Mesenchymal stem cell (in vitro differentiated cells and primary cell): ENCODE results near the gene ATP2B3.
A peak's percentile ranks its signal among the peaks of the same experiment; 100 is the strongest.

ENCODE experiments used
- DNase-seq: peaks from one replicate; pipeline ENCODE4 v3.0.0-alpha.2; 2013
- H2AFZ ChIP-seq: one replicate; pipeline ENCODE4 v1.6.1; 2013; ENCODE audit warnings: low read depth, mild to moderate bottlenecking, control low read depth, inconsistent platforms, low read length, moderate library complexity
- H2AK5ac ChIP-seq: 2 replicates; pipeline ENCODE4 v1.6.1; 2013; ENCODE audit warnings: low read length, moderate library complexity, mild to moderate bottlenecking, inconsistent platforms; ENCODE audit not compliant: severe bottlenecking
- H2BK120ac ChIP-seq: one replicate; pipeline ENCODE4 v1.6.1; 2013; ENCODE audit warnings: low read depth, mild to moderate bottlenecking, inconsistent platforms, low read length, moderate library complexity
- H2BK12ac ChIP-seq, 2 experiments: one replicate each; pipeline ENCODE4 v1.6.1; 2013; ENCODE audit warnings: inconsistent platforms in 2 of 2, low read length in 2 of 2, mild to moderate bottlenecking in 2 of 2, moderate library complexity in 2 of 2, control low read depth in 1 of 2
- H2BK15ac ChIP-seq: one replicate; pipeline ENCODE4 v1.6.1; 2013; ENCODE audit warnings: mild to moderate bottlenecking, low read depth, inconsistent platforms; ENCODE audit not compliant: poor library complexity, severe bottlenecking
- H2BK5ac ChIP-seq: 2 replicates; pipeline ENCODE4 v1.6.1; 2013; ENCODE audit warnings: low read depth, mild to moderate bottlenecking, low read length, control low read depth, inconsistent platforms; ENCODE audit not compliant: poor library complexity, severe bottlenecking
- H3K14ac ChIP-seq, 2 experiments: one replicate each; pipeline ENCODE4 v1.6.1; 2013; ENCODE audit warnings: inconsistent platforms in 2 of 2, low read length in 2 of 2, control low read depth in 1 of 2, mild to moderate bottlenecking in 1 of 2, moderate library complexity in 1 of 2
- H3K18ac ChIP-seq, 2 experiments: one replicate each; pipeline ENCODE4 v1.6.1; 2013; ENCODE audit warnings: inconsistent platforms in 2 of 2, low read length in 2 of 2, control low read depth in 1 of 2, low read depth in 1 of 2, mild to moderate bottlenecking in 1 of 2
- H3K23ac ChIP-seq, 2 experiments: one replicate each; pipeline ENCODE4 v1.6.1; 2013; ENCODE audit warnings: inconsistent platforms in 2 of 2, low read length in 2 of 2, mild to moderate bottlenecking in 2 of 2, moderate library complexity in 2 of 2, control low read depth in 1 of 2
- H3K27ac ChIP-seq: 2 replicates; pipeline ENCODE4 v1.5.1; 2013; ENCODE audit warnings: mild to moderate bottlenecking, moderate library complexity, low read length, control low read depth, inconsistent platforms; ENCODE audit not compliant: poor library complexity, severe bottlenecking
- H3K27me3 ChIP-seq, 2 experiments: 2 replicates each; pipeline versions ENCODE4 v1.6.1 to v1.7.0; 2013; ENCODE audit warnings: low read length in 2 of 2, mild to moderate bottlenecking in 2 of 2, moderate library complexity in 2 of 2, control low read depth in 1 of 2, inconsistent platforms in 1 of 2; ENCODE audit not compliant: control insufficient read depth in 1 of 2, insufficient read depth in 1 of 2
- H3K36me3 ChIP-seq, 2 experiments: 2 replicates each; pipeline versions ENCODE4 v1.6.1 to v1.7.0; 2013; ENCODE audit warnings: low read length in 2 of 2, control low read depth in 1 of 2, inconsistent platforms in 1 of 2, low read depth in 1 of 2, mild to moderate bottlenecking in 1 of 2; ENCODE audit not compliant: insufficient read depth in 2 of 2, control insufficient read depth in 1 of 2
- H3K4ac ChIP-seq, 2 experiments: one replicate each; pipeline ENCODE4 v1.6.1; 2013; ENCODE audit warnings: inconsistent platforms in 2 of 2, low read length in 2 of 2, mild to moderate bottlenecking in 2 of 2, moderate library complexity in 2 of 2, control low read depth in 1 of 2, low read depth in 1 of 2
- H3K4me1 ChIP-seq: 2 replicates; pipeline ENCODE4 v1.6.1; 2013; ENCODE audit warnings: low read depth, low read length, control low read depth; ENCODE audit not compliant: control insufficient read depth, insufficient read depth
- H3K4me2 ChIP-seq: 2 replicates; pipeline ENCODE4 v1.6.1; 2013; ENCODE audit warnings: low read length, mild to moderate bottlenecking, inconsistent platforms; ENCODE audit not compliant: poor library complexity, severe bottlenecking
- H3K4me3 ChIP-seq, 2 experiments: 2 replicates each; pipeline versions ENCODE4 v1.5.1 to v1.7.0; 2013; ENCODE audit warnings: low read length in 2 of 2, mild to moderate bottlenecking in 2 of 2, control low read depth in 1 of 2, low read depth in 1 of 2; ENCODE audit not compliant: insufficient read depth in 1 of 2
- H3K79me1 ChIP-seq: replicated peaks from 2 replicates; pipeline ENCODE4 v1.6.1; 2013; ENCODE audit warnings: mild to moderate bottlenecking, control low read depth, low read length, inconsistent platforms; ENCODE audit not compliant: poor library complexity, severe bottlenecking
- H3K9ac ChIP-seq: 2 replicates; pipeline ENCODE4 v1.7.0; 2013; ENCODE audit warnings: mild to moderate bottlenecking, low read length, moderate library complexity
- H3K9me3 ChIP-seq: 2 replicates; pipeline ENCODE4 v1.7.0; 2013; ENCODE audit warnings: mild to moderate bottlenecking, low read length; ENCODE audit not compliant: control insufficient read depth
- H4K8ac ChIP-seq: one replicate; pipeline ENCODE4 v1.6.1; 2013; ENCODE audit warnings: inconsistent platforms, mild to moderate bottlenecking, low read length, moderate library complexity
- H4K91ac ChIP-seq: one replicate; pipeline ENCODE4 v1.6.1; 2013; ENCODE audit warnings: mild to moderate bottlenecking, low read length, inconsistent platforms
- WGBS: methylation state at CpG from one replicate; pipeline ENCODE4 v1.1.7; 2013; ENCODE audit warnings: mixed read lengths; 5-methylcytosine and 5-hydroxymethylcytosine counted together

Gene ATP2B3

GRCh38 chrX:153621949-153622598 is 104.6 kb downstream of the ATP2B3 start:
- Histone ChIP-seq H3K27me3 (peaks cover 0 to 72% of the 10 kb centered on the region in 2 experiments), H2AK5ac (no peak overlapping the region), H3K4me3 (no peak overlapping the region), H2BK5ac (peak overlapping the region; percentile 5), H3K23ac (no peak overlapping the region), H3K79me1 (no peaks in the 10 kb centered on the region), H3K27ac (peak overlapping the region; percentile 80), H3K18ac (no peak overlapping the region), H3K9me3 (no peaks in the 10 kb centered on the region), H2BK120ac (no peak overlapping the region), H2BK12ac (no peak overlapping the region), H2AFZ (no peak overlapping the region), H3K36me3 (no peaks in the 10 kb centered on the region), H3K4me2 (no peak overlapping the region), H3K4me1 (peaks cover 17% of the 10 kb centered on the region), H3K14ac (no peak overlapping the region), H4K91ac (no peak overlapping the region), H2BK15ac (no peak overlapping the region), H3K9ac (no peak overlapping the region), H3K4ac (no peak overlapping the region), H4K8ac (no peak overlapping the region)
- 96% methylated on average over 25 of the region's 27 CpGs for WGBS
- DNase-seq, result no peak

- no peak for DNase-seq
- Histone ChIP-seq H3K18ac (no peak overlapping the region), H3K4me1 (peaks cover 23% of the 10 kb centered on the region), H3K27ac (peak overlapping the region; percentile 80), H3K36me3 (no peaks in the 10 kb centered on the region), H2BK120ac (no peak overlapping the region), H3K23ac (no peak overlapping the region), H3K27me3 (peaks cover 0 to 72% of the 10 kb centered on the region in 2 experiments), H3K9ac (no peak overlapping the region), H3K79me1 (no peaks in the 10 kb centered on the region), H2BK12ac (no peak overlapping the region), H3K14ac (no peak overlapping the region), H3K4me3 (no peak overlapping the region), H3K4me2 (peak overlapping the region; percentile 16), H3K9me3 (no peaks in the 10 kb centered on the region), H4K91ac (no peak overlapping the region), H2AFZ (no peak overlapping the region), H4K8ac (no peak overlapping the region), H2AK5ac (no peak overlapping the region), H3K4ac (no peak overlapping the region), H2BK15ac (no peak overlapping the region), H2BK5ac (no peak overlapping the region)
- 82% methylated on average over 12 of the region's 17 CpGs for WGBS
Observed at GRCh38 chrX:153622661-153623309, 105.3 kb downstream of the ATP2B3 start.

GRCh38 chrX:153623310-153624029 is 106.0 kb downstream of the ATP2B3 start:
- H3K4me1 ChIP-seq, result peaks cover 28% of the 10 kb centered on the region
- no peaks in the 10 kb centered on the region for H3K9me3 ChIP-seq
- H3K27me3 ChIP-seq, result peaks cover 0 to 72% of the 10 kb centered on the region in 2 experiments
- DNase-seq, result no peak
- H3K14ac ChIP-seq, result no peak overlapping the region
- no peak overlapping the region for H2BK5ac ChIP-seq
- no peak overlapping the region for H2AFZ ChIP-seq
- H3K27ac ChIP-seq, result peak overlapping the region; percentile 24
- H2BK15ac ChIP-seq, result no peak overlapping the region
- no peaks in the 10 kb centered on the region for H3K36me3 ChIP-seq
- 82% methylated on average over 15 of the region's 16 CpGs for WGBS
- no peaks in the 10 kb centered on the region for H3K79me1 ChIP-seq
- H3K4me3 ChIP-seq, result no peak overlapping the region
- no peak overlapping the region for H3K9ac ChIP-seq
- peak overlapping the region; percentile 6 for H2AK5ac ChIP-seq
- H2BK120ac ChIP-seq, result no peak overlapping the region
- no peak overlapping the region for H4K8ac ChIP-seq
- no peak overlapping the region for H3K4me2 ChIP-seq
- no peak overlapping the region for H3K23ac ChIP-seq
- no peak overlapping the region for H3K4ac ChIP-seq
- H2BK12ac ChIP-seq, result no peak overlapping the region
- no peak overlapping the region for H3K18ac ChIP-seq
- H4K91ac ChIP-seq, result no peak overlapping the region
